ENCODE results near the gene AHCTF1. TPM values are rescaled to one million over a fixed set of nuclear protein-coding genes. Genes with fewer than 3 reads are reported as not detected.

AHCTF1 gene
- total and polyA plus RNA-seq, 2 of the 8 experiments (the other 6 are each of a cell fraction or from before 2014, with no cell fraction given): 7.9 to 44.5 TPM

GRCh38 chr1:246969621-246970020 is 37.9 kb upstream of the AHCTF1 start:
- Histone ChIP-seq H2BK15ac (ENCODE audit: low read length) (no peak overlapping the region), H3K4me2 (ENCODE audit: insufficient read depth in 1 of 2, low read depth in 2 of 2, low read length in 2 of 2) (no peak overlapping the region), H3K36me3 (ENCODE audit: control insufficient read depth in 2 of 4, insufficient read depth in 4 of 4, low read length in 3 of 4) (peaks cover 0 to 33% (median 10%) of the 10 kb centered on the region in 4 experiments; a peak in 2 of 8 replicates), H2BK20ac (ENCODE audit: low read length) (no peak overlapping the region), H2AK5ac (ENCODE audit: low read depth, low read length) (no peak overlapping the region), H3K23me2 (ENCODE audit: low read depth, low read length) (no peaks in the 10 kb centered on the region), H3K56ac (replicated peaks; ENCODE audit: insufficient read length, low read depth, low read length) (no peak overlapping the region), H2BK120ac (replicated peaks; ENCODE audit: low read depth, low read length) (no peak overlapping the region), H3K4me1 (replicated peaks in 1 of 4; ENCODE audit: control insufficient read depth in 3 of 4, insufficient read depth in 4 of 4, low read length in 3 of 4) (no peaks in the 10 kb centered on the region), H2BK12ac (ENCODE audit: low read depth, low read length) (no peak overlapping the region), H3K27ac (ENCODE audit: low read depth, low read length) (no peak overlapping the region), H3K79me2 (ENCODE audit: control insufficient read depth in 1 of 2, insufficient read depth in 2 of 2, low read length in 2 of 2) (no peaks in the 10 kb centered on the region), H4K91ac (replicated peaks; ENCODE audit: insufficient read length, low read length) (no peak overlapping the region), H3K4me3 (ENCODE audit: extremely low read depth in 1 of 4, insufficient read depth in 2 of 4, low read depth in 3 of 4, low read length in 4 of 4) (no peak overlapping the region), H3K18ac (ENCODE audit: extremely low read depth, low read length) (no peak overlapping the region), H3K79me1 (ENCODE audit: low read depth, low read length) (no peaks in the 10 kb centered on the region), H2AFZ (ENCODE audit: low read length) (no peak overlapping the region), H4K5ac (ENCODE audit: insufficient read length, low read depth, low read length) (no peak overlapping the region), H3K9ac (replicated peaks in 1 of 4; ENCODE audit: extremely low read depth in 1 of 4, low read depth in 3 of 4, low read length in 3 of 4) (no peak overlapping the region), H4K20me1 (replicated peaks in 1 of 2; ENCODE audit: control insufficient read depth in 1 of 2, insufficient read depth in 2 of 2, low read length in 2 of 2) (no peaks in the 10 kb centered on the region), H3K14ac (ENCODE audit: insufficient read length) (no peak overlapping the region), H4K8ac (ENCODE audit: extremely low read depth, insufficient read depth, low read length) (no peak overlapping the region), H3K9me3 (ENCODE audit: insufficient read depth in 2 of 2, low read depth in 1 of 2, low read length in 1 of 2) (peaks cover 28 to 51% of the 10 kb centered on the region in 2 experiments), H3K27me3 (replicated peaks in 1 of 4; ENCODE audit: control insufficient read depth in 3 of 4, extremely low read depth in 1 of 4, insufficient read depth in 3 of 4, low read length in 3 of 4) (no peaks in the 10 kb centered on the region), H2BK5ac (ENCODE audit: low read depth, low read length) (no peak overlapping the region), H3K4ac (replicated peaks; ENCODE audit: insufficient read length, low read depth, low read length) (no peak overlapping the region), H3K23ac (ENCODE audit: insufficient read length) (no peak overlapping the region)
- CTCF ChIA-PET (ENCODE audit: partially characterized antibody): interaction anchor here (1.3 to 2.9 kb wide), 2 partner anchors 9 to 14 kb away, joined by 3 to 18 read pairs; no protein-coding TSS in a partner anchor
- POLR2A ChIA-PET (ENCODE audit: partially characterized antibody): no interaction called here
- FAIRE-seq (no peak), DNase-seq (ENCODE audit: low read depth in 1 of 2, low spot score in 2 of 2) (no peak)
- WGBS, 2 experiments (ENCODE audit: extremely low coverage in 1 of 2, insufficient coverage in 1 of 2, insufficient read length in 1 of 2, insufficient replicate concordance in 2 of 2, low coverage in 1 of 2, low lambda C conversion rate in 2 of 2, missing lambda C conversion rate in 1 of 2): 94% methylated on average over 3 of the region's 3 CpGs; no CpG with 5 or more reads in 1 of the 2 experiments
- TF ChIP-seq NANOG (IDR thresholded peaks at IDR 0.05; ENCODE audit: insufficient read depth, low read depth, low read length, poor library complexity, severe bottlenecking): no peak
- no peak for TF ChIP-seq POU5F1 (IDR thresholded peaks at IDR 0.05; ENCODE audit: low read depth, low read length)
- TF ChIP-seq, protein P1, sequence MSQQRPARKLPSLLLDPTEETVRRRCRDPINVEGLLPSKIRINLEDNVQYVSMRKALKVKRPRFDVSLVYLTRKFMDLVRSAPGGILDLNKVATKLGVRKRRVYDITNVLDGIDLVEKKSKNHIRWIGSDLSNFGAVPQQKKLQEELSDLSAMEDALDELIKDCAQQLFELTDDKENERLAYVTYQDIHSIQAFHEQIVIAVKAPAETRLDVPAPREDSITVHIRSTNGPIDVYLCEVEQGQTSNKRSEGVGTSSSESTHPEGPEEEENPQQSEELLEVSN (IDR thresholded peaks at IDR 0.05): no peak
- no peak for TF ChIP-seq SIRT6 (IDR thresholded peaks at IDR 0.05; ENCODE audit: low read length)
- no peak for TF ChIP-seq FOSL1 (IDR thresholded peaks at IDR 0.05; ENCODE audit: insufficient read depth, low read depth, low read length)
- TF ChIP-seq SP4 (IDR thresholded peaks at IDR 0.05; ENCODE audit: low read length): no peak
- TF ChIP-seq SUZ12 (IDR thresholded peaks at IDR 0.05; ENCODE audit: low read length): no peak
- no peak for TF ChIP-seq POLR2AphosphoS5 (IDR thresholded peaks at IDR 0.05; ENCODE audit: low read depth, low read length)
- no peak for TF ChIP-seq SP2 (IDR thresholded peaks at IDR 0.05; ENCODE audit: low read length)
- no peak for TF ChIP-seq MAX (IDR thresholded peaks at IDR 0.05)
- no peak for TF ChIP-seq TBP (IDR thresholded peaks at IDR 0.05; ENCODE audit: low read depth, low read length)
- TF ChIP-seq GABPA (IDR thresholded peaks at IDR 0.05; ENCODE audit: borderline replicate concordance, insufficient read depth, low read length): no peak
- no peak for TF ChIP-seq RFX5 (IDR thresholded peaks at IDR 0.05; ENCODE audit: borderline replicate concordance, low read depth, low read length)
- TF ChIP-seq KDM1A (IDR thresholded peaks at IDR 0.05; ENCODE audit: borderline replicate concordance, low read length): no peak
- TF ChIP-seq BRCA1 (IDR thresholded peaks at IDR 0.05; ENCODE audit: low read depth, low read length): no peak
